Astrocyte (in vitro differentiated cells and primary cell): Measurements from ENCODE around the gene SMAD3. TPM values are rescaled to one million over a fixed set of nuclear protein-coding genes. Genes with fewer than 3 reads are reported as not detected.

Experiments used
- DNase-seq: peaks from one replicate; pipeline ENCODE4 v3.0.0-alpha.2; 2010; ENCODE audit warnings: low read depth
- FAIRE-seq: peaks from 2 replicates; lab custom pipeline; 2011; peaks lifted over from hg19 to GRCh38; lab: Jason Lieb, UNC
- H2AFZ ChIP-seq: 2 replicates; pipeline ENCODE4 v1.6.0; 2012; ENCODE audit warnings: low read depth, low read length, inconsistent platforms
- H3K27ac ChIP-seq: 2 replicates; pipeline ENCODE4 v1.5.1; 2011; ENCODE audit warnings: low read depth, low read length, inconsistent platforms
- H3K27me3 ChIP-seq: 2 replicates; pipeline ENCODE4 v1.6.0; 2011; ENCODE audit warnings: low read length, inconsistent platforms; ENCODE audit not compliant: insufficient read depth
- H3K36me3 ChIP-seq: 2 replicates; pipeline ENCODE4 v1.5.1; 2011; ENCODE audit warnings: low read length, inconsistent platforms; ENCODE audit not compliant: insufficient read depth
- H3K4me1 ChIP-seq: 2 replicates; pipeline ENCODE4 v1.5.1; 2011; ENCODE audit warnings: low read length, inconsistent platforms; ENCODE audit not compliant: insufficient read depth
- H3K4me2 ChIP-seq: 2 replicates; pipeline ENCODE4 v1.6.0; 2012; ENCODE audit warnings: low read length, inconsistent platforms
- H3K4me3 ChIP-seq: 2 replicates; pipeline ENCODE4 v1.5.1; 2011; ENCODE audit warnings: low read depth, mild to moderate bottlenecking, low read length, inconsistent platforms; ENCODE audit not compliant: insufficient read depth
- H3K79me2 ChIP-seq: 2 replicates; pipeline ENCODE4 v1.6.0; 2012; ENCODE audit warnings: mild to moderate bottlenecking, low read length, inconsistent platforms; ENCODE audit not compliant: insufficient read depth
- H3K9ac ChIP-seq: 2 replicates; pipeline ENCODE4 v1.6.0; 2012; ENCODE audit warnings: mild to moderate bottlenecking, low read length, inconsistent platforms
- H3K9me3 ChIP-seq: 2 replicates; pipeline ENCODE4 v1.5.1; 2012; ENCODE audit warnings: low read depth, mild to moderate bottlenecking, low read length, inconsistent platforms; ENCODE audit not compliant: insufficient read depth
- H4K20me1 ChIP-seq: 2 replicates; pipeline ENCODE4 v1.6.0; 2012; ENCODE audit warnings: low read length, inconsistent platforms; ENCODE audit not compliant: insufficient read depth
- H3K27ac Mint-ChIP-seq: one replicate; pipeline ENCODE4 v1.8.0; 2021; ENCODE audit warnings: mild to moderate bottlenecking, mixed read lengths; ENCODE audit not compliant: unreplicated experiment
- H3K27me3 Mint-ChIP-seq: one replicate; pipeline ENCODE4 v1.8.0; 2021; ENCODE audit warnings: low read depth, mixed read lengths; ENCODE audit not compliant: unreplicated experiment
- H3K36me3 Mint-ChIP-seq: one replicate; pipeline ENCODE4 v1.8.0; 2021; ENCODE audit warnings: low read depth, mixed read lengths; ENCODE audit not compliant: unreplicated experiment
- H3K4me1 Mint-ChIP-seq: one replicate; pipeline ENCODE4 v1.8.0; 2021; ENCODE audit warnings: low read depth, mixed read lengths; ENCODE audit not compliant: unreplicated experiment
- H3K4me3 Mint-ChIP-seq: one replicate; pipeline ENCODE4 v1.8.0; 2021; ENCODE audit warnings: mild to moderate bottlenecking, moderate library complexity, mixed read lengths; ENCODE audit not compliant: unreplicated experiment
- H3K9me3 Mint-ChIP-seq: one replicate; pipeline ENCODE4 v1.8.0; 2021; ENCODE audit warnings: mild to moderate bottlenecking, mixed read lengths; ENCODE audit not compliant: unreplicated experiment
- CTCF ChIP-seq: IDR thresholded peaks from 2 replicates; pipeline ENCODE4 v1.5.1; 2011; ENCODE audit warnings: low read depth, mild to moderate bottlenecking, inconsistent platforms, low read length, moderate library complexity; ENCODE audit not compliant: insufficient read depth
- EZH2 ChIP-seq: IDR thresholded peaks from 2 replicates; pipeline ENCODE4 v1.6.1; 2012; ENCODE audit warnings: mild to moderate bottlenecking, low read length, inconsistent platforms; ENCODE audit not compliant: insufficient read depth
- total RNA-seq: library from RNA; stranded (reverse); gene quantifications from 2 replicates; pipeline ENCODE4 v1.2.1, GENCODE V29; 2021

Gene SMAD3
- total RNA-seq, 1 donor from 2014 or later, result 78.0 TPM

GRCh38 chr15:67061811-67062368 is 3.5 kb upstream of the SMAD3 start:
- H3K9me3 ChIP-seq, result no peaks in the 10 kb centered on the region
- FAIRE-seq (no peak), DNase-seq (no peak)
- no peak overlapping the region for H3K27ac Mint-ChIP-seq
- H3K27ac ChIP-seq, result no peak overlapping the region
- H3K36me3 Mint-ChIP-seq, result no peaks in the 10 kb centered on the region
- peaks cover 12% of the 10 kb centered on the region for H3K27me3 Mint-ChIP-seq
- H4K20me1 ChIP-seq, result peaks cover 3% of the 10 kb centered on the region
- peaks cover 13% of the 10 kb centered on the region for H3K4me1 Mint-ChIP-seq
- no peak for TF ChIP-seq CTCF
- H2AFZ ChIP-seq, result no peak overlapping the region
- H3K9me3 Mint-ChIP-seq, result no peaks in the 10 kb centered on the region
- no peak overlapping the region for H3K4me3 ChIP-seq
- H3K36me3 ChIP-seq, result no peaks in the 10 kb centered on the region
- H3K4me1 ChIP-seq, result peaks cover 17% of the 10 kb centered on the region
- H3K4me2 ChIP-seq, result no peak overlapping the region
- H3K9ac ChIP-seq, result no peak overlapping the region
- no peak overlapping the region for H3K4me3 Mint-ChIP-seq
- no peaks in the 10 kb centered on the region for H3K27me3 ChIP-seq
- H3K79me2 ChIP-seq, result peaks cover 10% of the 10 kb centered on the region

- Histone ChIP-seq H2AFZ (no peak overlapping the region), H3K27ac (no peak overlapping the region), H3K27me3 (no peaks in the 10 kb centered on the region), H3K9me3 (no peaks in the 10 kb centered on the region), H3K4me2 (no peak overlapping the region), H3K36me3 (no peaks in the 10 kb centered on the region), H4K20me1 (peaks cover 9% of the 10 kb centered on the region), H3K79me2 (peaks cover 16% of the 10 kb centered on the region), H3K4me3 (no peak overlapping the region), H3K9ac (no peak overlapping the region), H3K4me1 (peaks cover 22% of the 10 kb centered on the region)
- Mint-ChIP-seq H3K4me3 (no peak overlapping the region), H3K9me3 (no peaks in the 10 kb centered on the region), H3K36me3 (no peaks in the 10 kb centered on the region), H3K27me3 (peaks cover 12% of the 10 kb centered on the region), H3K4me1 (peaks cover 13% of the 10 kb centered on the region), H3K27ac (no peak overlapping the region)
- TF ChIP-seq EZH2 (no peak), CTCF (no peak)
- FAIRE-seq, result no peak
- DNase-seq, result no peak
Measured at GRCh38 chr15:67062369-67062985, 2.9 kb upstream of the SMAD3 start.
